H9 (cell line): ENCODE data around the gene LRCH1. TPM values are rescaled to one million over a fixed set of nuclear protein-coding genes. Genes with fewer than 3 reads are reported as not detected.

Source experiments
- DNase-seq: peaks from one replicate; pipeline ENCODE4 v3.0.0-alpha.2; 2017
- H2AFZ ChIP-seq: one replicate; pipeline ENCODE4 v1.6.1; 2013; ENCODE audit warnings: mild to moderate bottlenecking, low read length, control low read depth, moderate library complexity
- H2AK5ac ChIP-seq: 2 replicates; pipeline ENCODE4 v1.6.1; 2013; ENCODE audit warnings: low read length, control low read depth, mixed read lengths; ENCODE audit not compliant: insufficient read length
- H2BK120ac ChIP-seq: one replicate; pipeline ENCODE4 v1.6.1; 2013; ENCODE audit warnings: low read depth, mild to moderate bottlenecking, low read length, control low read depth, inconsistent platforms; ENCODE audit not compliant: poor library complexity, severe bottlenecking
- H2BK12ac ChIP-seq: 2 replicates; pipeline ENCODE4 v1.6.1; 2013; ENCODE audit warnings: low read length, control low read depth, mixed read lengths, low read depth; ENCODE audit not compliant: insufficient read length
- H2BK15ac ChIP-seq: 2 replicates; pipeline ENCODE4 v1.6.1; 2013; ENCODE audit warnings: low read depth, low read length, control low read depth
- H2BK20ac ChIP-seq: one replicate; pipeline ENCODE4 v1.6.1; 2013; ENCODE audit warnings: low read depth, mild to moderate bottlenecking, low read length, control low read depth, inconsistent platforms; ENCODE audit not compliant: poor library complexity, severe bottlenecking
- H2BK5ac ChIP-seq: 2 replicates; pipeline ENCODE4 v1.6.1; 2013; ENCODE audit warnings: low read length, control low read depth, mixed read lengths; ENCODE audit not compliant: insufficient read length
- H3K14ac ChIP-seq: 2 replicates; pipeline ENCODE4 v1.6.1; 2013; ENCODE audit warnings: low read length, control low read depth; ENCODE audit not compliant: insufficient read depth
- H3K18ac ChIP-seq: 2 replicates; pipeline ENCODE4 v1.6.1; 2013; ENCODE audit warnings: low read depth, mild to moderate bottlenecking, mixed read lengths, low read length, control low read depth; ENCODE audit not compliant: insufficient read length
- H3K23ac ChIP-seq: 2 replicates; pipeline ENCODE4 v1.6.1; 2013; ENCODE audit warnings: low read length, control low read depth, mixed read lengths, low read depth; ENCODE audit not compliant: insufficient read length
- H3K23me2 ChIP-seq: 2 replicates; pipeline ENCODE4 v1.6.1; 2013; ENCODE audit warnings: low read depth, mild to moderate bottlenecking, mixed read lengths, low read length, control low read depth; ENCODE audit not compliant: insufficient read length, poor library complexity, severe bottlenecking
- H3K27ac ChIP-seq: 2 replicates; pipeline ENCODE4 v1.5.1; 2013; ENCODE audit warnings: low read length, control low read depth, mixed read lengths, low read depth; ENCODE audit not compliant: insufficient read length
- H3K27me3 ChIP-seq: 2 replicates; pipeline ENCODE4 v1.6.1; 2013; ENCODE audit warnings: low read length, control low read depth, inconsistent platforms; ENCODE audit not compliant: insufficient read depth
- H3K4ac ChIP-seq: 2 replicates; pipeline ENCODE4 v1.6.1; 2013; ENCODE audit warnings: low read depth, mild to moderate bottlenecking, control low read depth, inconsistent platforms, low read length, moderate library complexity
- H3K4me1 ChIP-seq: 2 replicates; pipeline ENCODE4 v1.6.1; 2013; ENCODE audit warnings: low read length, control low read depth, inconsistent platforms; ENCODE audit not compliant: insufficient read depth
- H3K4me2 ChIP-seq: 2 replicates; pipeline ENCODE4 v1.6.1; 2013; ENCODE audit warnings: low read length, control low read depth, mixed read lengths; ENCODE audit not compliant: insufficient read length, insufficient read depth
- H3K56ac ChIP-seq: 2 replicates; pipeline ENCODE4 v1.6.1; 2013; ENCODE audit warnings: low read depth, mild to moderate bottlenecking, mixed read lengths, low read length, control low read depth; ENCODE audit not compliant: insufficient read length
- H3K79me1 ChIP-seq: 2 replicates; pipeline ENCODE4 v1.6.1; 2013; ENCODE audit warnings: low read depth, mild to moderate bottlenecking, moderate library complexity, low read length, control low read depth, inconsistent platforms; ENCODE audit not compliant: insufficient read depth, poor library complexity, severe bottlenecking
- H3K79me2 ChIP-seq: 2 replicates; pipeline ENCODE4 v1.6.1; 2013; ENCODE audit warnings: low read length, control low read depth, inconsistent platforms; ENCODE audit not compliant: insufficient read depth
- H3K9ac ChIP-seq: 2 replicates; pipeline ENCODE4 v1.6.1; 2013; ENCODE audit warnings: low read length, control low read depth, mixed read lengths; ENCODE audit not compliant: insufficient read length; ENCODE audit errors: extremely low read depth
- H3K9me3 ChIP-seq: one replicate; pipeline ENCODE4 v1.6.1; 2013; ENCODE audit warnings: low read depth, low read length, inconsistent platforms; ENCODE audit not compliant: control insufficient read depth
- H3T11ph ChIP-seq: one replicate; pipeline ENCODE4 v1.6.1; 2013; ENCODE audit warnings: mild to moderate bottlenecking, low read length, control low read depth, inconsistent platforms
- H4K20me1 ChIP-seq: one replicate; pipeline ENCODE4 v1.6.1; 2013; ENCODE audit not compliant: control insufficient read depth, insufficient read length, insufficient read depth
- H4K5ac ChIP-seq: 2 replicates; pipeline ENCODE4 v1.6.1; 2013; ENCODE audit warnings: low read depth, mild to moderate bottlenecking, mixed read lengths, low read length, control low read depth; ENCODE audit not compliant: insufficient read length
- H4K8ac ChIP-seq: replicated peaks from 2 replicates; pipeline ENCODE4 v1.6.1; 2013; ENCODE audit warnings: low read length, control low read depth, mixed read lengths, low read depth; ENCODE audit not compliant: insufficient read length
- H4K91ac ChIP-seq: 2 replicates; pipeline ENCODE4 v1.6.1; 2013; ENCODE audit warnings: low read depth, mild to moderate bottlenecking, moderate library complexity, mixed read lengths, low read length, control low read depth; ENCODE audit not compliant: insufficient read length
- H3K27ac Mint-ChIP-seq, 3 experiments: 2 replicates in 2 of 3; 3 replicates in 1 of 3; pipeline ENCODE4 v1.8.0; 2020 to 2021; ENCODE audit warnings: mixed read lengths in 3 of 3, mild to moderate bottlenecking in 1 of 3, moderate library complexity in 1 of 3
- H3K27me3 Mint-ChIP-seq: 2 replicates; pipeline ENCODE4 v1.8.0; 2021; ENCODE audit warnings: low read depth, mild to moderate bottlenecking, moderate library complexity, mixed read lengths
- H3K36me3 Mint-ChIP-seq, 3 experiments: 2 replicates in 2 of 3; 3 replicates in 1 of 3; pipeline ENCODE4 v1.8.0; 2020 to 2021; ENCODE audit warnings: low read depth in 3 of 3, mixed read lengths in 3 of 3; ENCODE audit not compliant: insufficient read depth in 1 of 3
- H3K4me1 Mint-ChIP-seq, 2 experiments: 2 replicates each; pipeline ENCODE4 v1.8.0; 2020; ENCODE audit warnings: mixed read lengths in 2 of 2
- H3K4me3 Mint-ChIP-seq, 2 experiments: 2 replicates in 1 of 2; 3 replicates in 1 of 2; pipeline ENCODE4 v1.8.0; 2020 to 2021; ENCODE audit warnings: mild to moderate bottlenecking in 2 of 2, mixed read lengths in 2 of 2, moderate library complexity in 1 of 2
- H3K9me3 Mint-ChIP-seq, 2 experiments: 2 replicates in 1 of 2; 3 replicates in 1 of 2; pipeline ENCODE4 v1.8.0; 2020; ENCODE audit warnings: mild to moderate bottlenecking in 2 of 2, mixed read lengths in 2 of 2, moderate library complexity in 1 of 2
- CTCF ChIP-seq: fragments of 200-600 bp; sonication (generic); conservative IDR thresholded peaks from 3 replicates; pipeline ENCODE4 v1.8.0; 2021; ENCODE audit warnings: antibody characterized with exemption, mild to moderate bottlenecking
- whole genome bisulfite sequencing: extraction: QIAGEN DNeasy Blood & Tissue Kit; methylation state at CpG from one replicate; pipeline ENCODE4 v1.1.7; 2013; ENCODE audit warnings: missing lambda C conversion rate, low lambda C conversion rate, mixed read lengths; ENCODE audit not compliant: insufficient read length; ENCODE audit errors: extremely low coverage; 5-methylcytosine and 5-hydroxymethylcytosine counted together
- total RNA-seq: library from RNA; stranded (reverse); gene quantifications from 2 replicates; pipeline ENCODE4 v1.2.1, GENCODE V29; 2021

The LRCH1 gene
- total RNA-seq, 1 experiment from 2014 or later = 8.0 TPM

GRCh38 chr13:46747031-46747820 lies 194.3 kb downstream of the LRCH1 start:
- H2AFZ ChIP-seq = no peak overlapping the region
- H3K23ac ChIP-seq = no peak overlapping the region
- Mint-ChIP-seq H3K36me3 (peaks cover 9 to 16% (median 9%) of the 10 kb centered on the region in 3 experiments; a peak in 5 of 7 replicates), H3K9me3 (no peaks in the 10 kb centered on the region; a peak in 2 of 5 replicates), H3K27ac (no peak overlapping the region; a peak in 1 of 7 replicates), H3K4me1 (peaks cover 2 to 5% of the 10 kb centered on the region in 2 experiments; a peak in 3 of 4 replicates), H3K4me3 (no peak overlapping the region), H3K27me3 (no peaks in the 10 kb centered on the region)
- no peak overlapping the region for H2BK120ac ChIP-seq
- H4K8ac ChIP-seq = no peak overlapping the region
- H3K27me3 ChIP-seq = no peaks in the 10 kb centered on the region
- H3K4ac ChIP-seq = no peak overlapping the region
- no peak for TF ChIP-seq CTCF
- DNase-seq = no peak
- no peak overlapping the region for H3K14ac ChIP-seq
- no peaks in the 10 kb centered on the region for H3K79me2 ChIP-seq
- no peaks in the 10 kb centered on the region for H3K9me3 ChIP-seq
- no peak overlapping the region for H2BK15ac ChIP-seq
- H3K79me1 ChIP-seq = no peaks in the 10 kb centered on the region
- no peaks in the 10 kb centered on the region for H3K23me2 ChIP-seq
- H3K4me1 ChIP-seq = no peaks in the 10 kb centered on the region
- H2AK5ac ChIP-seq = no peak overlapping the region
- no peak overlapping the region for H2BK5ac ChIP-seq
- H3K56ac ChIP-seq = no peak overlapping the region
- H3K9ac ChIP-seq = no peak overlapping the region
- no peak overlapping the region for H2BK20ac ChIP-seq
- H4K20me1 ChIP-seq = no peaks in the 10 kb centered on the region
- H4K91ac ChIP-seq = no peak overlapping the region
- whole genome bisulfite sequencing = no CpG with 5 or more reads among the region's 8 CpGs
- no peak overlapping the region for H4K5ac ChIP-seq
- no peak overlapping the region for H3K18ac ChIP-seq
- no peak overlapping the region for H3K27ac ChIP-seq
- H3T11ph ChIP-seq = no peak overlapping the region
- H2BK12ac ChIP-seq = no peak overlapping the region
- no peak overlapping the region for H3K4me2 ChIP-seq
